Endothelial cell of umbilical vein (primary cell): ENCODE data around the gene SLC25A26. TPM values are rescaled to one million over a fixed set of nuclear protein-coding genes. Genes with fewer than 3 reads are reported as not detected.

Experiments used
- BruUV-seq: library from RNA; stranded (reverse); fragments of 400-500 nt; replicated peaks from 2 replicates; lab custom pipeline; 2021; lab: Mats Ljungman, UMichigan
- CTCF ChIA-PET: fragments of 300-600, 350-600 bp; sonication (Branson Sonifier 250); formaldehyde crosslinking; loops from one replicate; lab custom pipeline; 2021; ENCODE audit warnings: antibody characterized with exemption, inconsistent platforms; lab: Charles Lee
- POLR2A ChIA-PET: fragments of 300-600, 350-600 bp; sonication (Branson Sonifier 250); formaldehyde crosslinking; loops from one replicate; lab custom pipeline; 2021; ENCODE audit warnings: antibody characterized with exemption, inconsistent platforms; lab: Charles Lee
- DNase-seq: peaks from one replicate; pipeline ENCODE4 v3.0.0-alpha.2; 2011; ENCODE audit warnings: low read depth, low spot score
- FAIRE-seq: peaks from 2 replicates; lab custom pipeline; 2011; peaks lifted over from hg19 to GRCh38; lab: Jason Lieb, UNC
- H2AFZ ChIP-seq: 2 replicates; pipeline ENCODE4 v1.6.0; 2012; ENCODE audit warnings: low read depth, low read length, control low read depth, inconsistent platforms
- H3K27ac ChIP-seq: 2 replicates; pipeline ENCODE4 v1.5.1; 2011; ENCODE audit warnings: low read depth, mild to moderate bottlenecking, control low read depth, low read length, moderate library complexity; ENCODE audit not compliant: insufficient read depth
- H3K27me3 ChIP-seq, 2 experiments: 2 replicates each; pipeline versions ENCODE4 v1.6.0 to v1.6.1; 2011; ENCODE audit warnings: low read length in 2 of 2, mixed read lengths in 1 of 2; ENCODE audit not compliant: control insufficient read depth in 2 of 2, insufficient read depth in 2 of 2
- H3K36me3 ChIP-seq, 2 experiments: 2 replicates in 1 of 2; 3 replicates in 1 of 2; pipeline ENCODE4 v1.5.1; 2011; ENCODE audit warnings: low read length in 2 of 2, mild to moderate bottlenecking in 1 of 2, moderate library complexity in 1 of 2; ENCODE audit not compliant: control insufficient read depth in 2 of 2, insufficient read depth in 2 of 2; ENCODE audit errors: extremely low read depth in 1 of 2
- H3K4me1 ChIP-seq: 3 replicates; pipeline ENCODE4 v1.5.1; 2011; ENCODE audit warnings: mild to moderate bottlenecking, low read length; ENCODE audit not compliant: control insufficient read depth, insufficient read depth; ENCODE audit errors: extremely low read depth
- H3K4me2 ChIP-seq: 2 replicates; pipeline ENCODE4 v1.6.1; 2011; ENCODE audit warnings: low read length, control low read depth, mixed read lengths; ENCODE audit not compliant: insufficient read depth
- H3K4me3 ChIP-seq, 3 experiments: fragments of 200-600 bp in 1 of 3; sonication (generic), shearing (Covaris generic) in 1 of 3; replicated peaks in 1 of 3; 2 replicates each; pipeline ENCODE4 v1.5.1; 2011 to 2016; ENCODE audit warnings: control low read depth in 3 of 3, low read length in 3 of 3, mild to moderate bottlenecking in 2 of 3, inconsistent platforms in 1 of 3, low read depth in 1 of 3, moderate library complexity in 1 of 3; ENCODE audit not compliant: insufficient read depth in 1 of 3
- H3K79me2 ChIP-seq: 2 replicates; pipeline ENCODE4 v1.6.0; 2012; ENCODE audit warnings: low read length, inconsistent platforms; ENCODE audit not compliant: control insufficient read depth, insufficient read depth
- H3K9ac ChIP-seq: replicated peaks from 2 replicates; pipeline ENCODE3; 2011; ENCODE audit warnings: low read length, control low read depth; ENCODE audit not compliant: insufficient read depth; ENCODE audit errors: extremely low read depth
- H3K9me1 ChIP-seq: replicated peaks from 3 replicates; pipeline ENCODE4 v1.6.0; 2011; ENCODE audit warnings: mild to moderate bottlenecking, low read length; ENCODE audit not compliant: control insufficient read depth, insufficient read depth; ENCODE audit errors: extremely low read depth
- H3K9me3 ChIP-seq: replicated peaks from 2 replicates; pipeline ENCODE4 v1.5.1; 2012; ENCODE audit warnings: low read length, inconsistent platforms; ENCODE audit not compliant: control insufficient read depth, insufficient read depth
- H4K20me1 ChIP-seq: replicated peaks from 2 replicates; pipeline ENCODE3; 2011; ENCODE audit warnings: mild to moderate bottlenecking, low read length; ENCODE audit not compliant: control insufficient read depth, insufficient read depth; ENCODE audit errors: extremely low read depth
- CTCF ChIP-seq, 2 donors: IDR thresholded peaks; 1 replicate in 1 of 2; 2 replicates in 1 of 2; pipeline ENCODE4 v1.5.1; 2011; ENCODE audit warnings: low read length in 2 of 2, mild to moderate bottlenecking in 2 of 2, moderate library complexity in 2 of 2, control low read depth in 1 of 2, inconsistent platforms in 1 of 2, low read depth in 1 of 2; ENCODE audit not compliant: insufficient read depth in 1 of 2; ENCODE audit errors: extremely low read depth in 1 of 2
- EZH2 ChIP-seq: IDR thresholded peaks from 2 replicates; pipeline ENCODE4 v1.6.1; 2012; ENCODE audit warnings: borderline replicate concordance, low read depth, mild to moderate bottlenecking, moderate library complexity, low read length, inconsistent platforms; ENCODE audit not compliant: severe bottlenecking
- FOS ChIP-seq: IDR thresholded peaks from 2 replicates; pipeline ENCODE4 v1.6.1; 2011; ENCODE audit warnings: mild to moderate bottlenecking, low read length, moderate library complexity, borderline replicate concordance; ENCODE audit not compliant: insufficient read depth
- GATA2 ChIP-seq: IDR thresholded peaks from 2 replicates; pipeline ENCODE4 v1.7.0; 2011; ENCODE audit warnings: low read depth, mild to moderate bottlenecking, moderate library complexity, mixed read lengths, low read length; ENCODE audit not compliant: insufficient read length, insufficient read depth
- JUN ChIP-seq: IDR thresholded peaks from 2 replicates; pipeline ENCODE4 v1.6.1; 2011; ENCODE audit warnings: borderline replicate concordance, low read depth; ENCODE audit not compliant: insufficient read length, insufficient read depth
- MAX ChIP-seq: IDR thresholded peaks from 2 replicates; pipeline ENCODE4 v1.6.1; 2011; ENCODE audit not compliant: insufficient read depth, insufficient read length
- MYC ChIP-seq: IDR thresholded peaks from one replicate; pipeline ENCODE4 v1.6.1; 2011; ENCODE audit warnings: mild to moderate bottlenecking, low read depth, low read length
- POLR2A ChIP-seq: IDR thresholded peaks from 2 replicates; pipeline ENCODE4 v1.6.1; 2012; ENCODE audit warnings: low read depth, mild to moderate bottlenecking, control low read depth, low read length
- POLR2AphosphoS5 ChIP-seq: IDR thresholded peaks from 2 replicates; pipeline ENCODE4 v1.6.1; 2012; ENCODE audit warnings: low read depth, mild to moderate bottlenecking, control low read depth, low read length, moderate library complexity; ENCODE audit not compliant: insufficient read depth
- dilution Hi-C: fragments of 300-500 bp; cut with MboI; formaldehyde crosslinking; loops from one replicate; pipeline ENCODE4 v1.15.0; 2019; ENCODE audit warnings: low sequenced_read_pairs; ENCODE audit not compliant: extremely low pct_ligation_motif_present
- intact Hi-C: fragments of 100-400 bp; cut with micrococcal nuclease; formaldehyde crosslinking; loops from one replicate; pipeline ENCODE4 v1.10.0; 2022
- polyA plus RNA-seq, 4 experiments: library from polyadenylated mRNA; depleted of rRNA in 3 of 4; stranded (reverse) in 3 of 4; unstranded in 1 of 4; fragments of >200 nt; gene quantifications; 2 replicates each; pipeline versions ENCODE4 v1.2.1 to v1.2.3, GENCODE V29; 2011 to 2012; ENCODE audit warnings: missing spikeins in 1 of 4
- total RNA-seq: library from RNA; stranded (reverse); gene quantifications from 2 replicates; pipeline ENCODE4 v1.2.3, GENCODE V29; 2021

Gene SLC25A26
- total and polyA plus RNA-seq, 2 donors (not counting 3 experiments of a cell fraction or from before 2014, with no cell fraction given): 11.8 to 23.5 TPM

- Histone ChIP-seq H3K9me1 (no peaks in the 10 kb centered on the region), H2AFZ (no peak overlapping the region), H3K9me3 (no peaks in the 10 kb centered on the region), H3K4me2 (no peak overlapping the region), H3K27me3 (no peaks in the 10 kb centered on the region), H3K36me3 (peaks cover 6 to 30% of the 10 kb centered on the region in 2 experiments), H3K4me3 (no peak overlapping the region), H3K27ac (no peak overlapping the region), H3K9ac (no peak overlapping the region), H4K20me1 (no peaks in the 10 kb centered on the region), H3K4me1 (peaks cover 31% of the 10 kb centered on the region), H3K79me2 (no peaks in the 10 kb centered on the region)
- intact Hi-C loops (no loop called here), dilution Hi-C loops (loop anchor here (25.0 kb wide), 1 partner anchor 414 kb away; no protein-coding TSS in a partner anchor)
- BruUV-seq: no TSS peak
- TF ChIP-seq JUN (no peak), POLR2AphosphoS5 (no peak), MAX (no peak), MYC (no peak), FOS (no peak), EZH2 (no peak), CTCF (IDR thresholded peaks at IDR 0.05; ENCODE audit: extremely low read depth in 1 of 2, insufficient read depth in 1 of 2, low read depth in 1 of 2, low read length in 2 of 2) (no peak), POLR2A (no peak), GATA2 (no peak)
- ChIA-PET POLR2A (no interaction called here), CTCF (interaction anchor here (0.6 kb wide), 1 partner anchor 123 kb away, joined by 3 read pairs; no protein-coding TSS in a partner anchor)
- DNase-seq (no peak), FAIRE-seq (no peak)
Measured at GRCh38 chr3:66398228-66399025, 177.6 kb downstream of the SLC25A26 start.
